HL-60 (cell line): ENCODE data around the gene CFAP100.

ENCODE experiments used
- CTCF ChIP-seq: IDR thresholded peaks from one replicate; pipeline ENCODE4 v1.5.1; 2011; ENCODE audit warnings: low read length, control low read depth, inconsistent platforms; ENCODE audit not compliant: insufficient read depth
- POLR2AphosphoS5 ChIP-seq: IDR thresholded peaks from 2 replicates; pipeline ENCODE4 v1.6.1; 2012; ENCODE audit warnings: low read depth

DNA sequence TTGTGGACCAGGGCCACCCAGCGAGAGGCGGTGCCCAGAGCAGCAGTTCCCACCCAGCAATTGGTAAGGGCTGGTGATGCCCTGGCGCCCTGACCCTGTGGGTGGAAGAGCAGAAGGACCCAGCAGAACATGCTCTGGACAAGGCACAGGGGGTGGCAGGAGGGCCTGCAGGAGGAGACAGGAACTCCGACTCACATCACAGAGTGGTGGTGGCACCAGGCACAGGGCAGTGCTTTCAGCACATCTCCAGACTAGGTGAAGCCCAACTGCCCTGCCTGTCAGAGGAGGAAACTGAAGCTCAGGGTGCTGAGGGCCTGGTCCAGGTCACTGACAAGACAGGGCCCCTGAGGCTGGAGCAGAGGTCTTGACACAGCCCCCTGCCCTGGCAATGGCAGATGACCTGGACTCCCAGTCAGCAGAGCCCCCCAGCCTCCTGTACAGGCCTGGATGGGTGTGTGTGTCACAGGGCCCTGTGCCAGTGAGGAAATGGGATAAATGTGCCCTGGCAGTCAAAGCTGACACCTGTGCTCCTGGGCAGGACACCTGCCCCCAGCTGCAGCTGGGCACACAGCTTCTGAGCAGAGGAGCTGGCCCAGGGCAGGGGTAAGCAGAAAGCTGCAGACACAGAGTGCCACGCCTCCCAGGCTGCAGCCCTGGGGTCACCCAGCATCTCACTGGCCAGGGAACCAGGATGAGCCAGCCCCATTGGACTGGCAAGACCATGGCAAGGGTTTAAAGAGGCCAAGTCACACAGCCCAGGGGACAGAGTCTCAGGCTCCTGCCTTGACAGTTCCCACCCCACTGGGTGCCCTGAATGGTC, 48.9 kb upstream of the CFAP100 start:
- no peak for TF ChIP-seq CTCF
- no peak for TF ChIP-seq POLR2AphosphoS5
